Keratinocyte (primary cell): ENCODE data around the gene MPND. TPM values are rescaled to one million over a fixed set of nuclear protein-coding genes. Genes with fewer than 3 reads are reported as not detected.

Experiments used
- DNase-seq: peaks from one replicate; pipeline ENCODE4 v3.0.0-alpha.2; 2011; ENCODE audit warnings: low read depth, missing footprints, low spot score
- FAIRE-seq: peaks from 2 replicates; lab custom pipeline; 2011; peaks lifted over from hg19 to GRCh38; lab: Jason Lieb, UNC
- H2AFZ ChIP-seq: 2 replicates; pipeline ENCODE4 v1.6.0; 2012; ENCODE audit warnings: low read length, control low read depth, inconsistent platforms; ENCODE audit not compliant: control insufficient read depth
- H3K27ac ChIP-seq: 2 replicates; pipeline ENCODE4 v1.5.1; 2011; ENCODE audit warnings: low read length; ENCODE audit not compliant: control insufficient read depth, insufficient read depth
- H3K27me3 ChIP-seq: 3 replicates; pipeline ENCODE4 v1.6.0; 2011; ENCODE audit warnings: low read length; ENCODE audit not compliant: control insufficient read depth, insufficient read depth; ENCODE audit errors: extremely low read depth
- H3K36me3 ChIP-seq, 2 experiments: 2 replicates in 1 of 2; 3 replicates in 1 of 2; pipeline ENCODE4 v1.5.1; 2011; ENCODE audit warnings: low read length in 2 of 2, mild to moderate bottlenecking in 1 of 2; ENCODE audit not compliant: control insufficient read depth in 2 of 2, insufficient read depth in 2 of 2; ENCODE audit errors: extremely low read depth in 1 of 2
- H3K4me1 ChIP-seq: 3 replicates; pipeline ENCODE4 v1.5.1; 2011; ENCODE audit warnings: low read length; ENCODE audit not compliant: control insufficient read depth, insufficient read depth; ENCODE audit errors: extremely low read depth
- H3K4me2 ChIP-seq: 3 replicates; pipeline ENCODE4 v1.6.0; 2011; ENCODE audit warnings: low read depth, low read length; ENCODE audit not compliant: control insufficient read depth, insufficient read depth; ENCODE audit errors: extremely low read depth
- H3K4me3 ChIP-seq, 3 experiments: fragments of 200-600 bp in 1 of 3; sonication (generic) in 1 of 3; 2 replicates in 2 of 3; 3 replicates in 1 of 3; pipeline ENCODE4 v1.5.1; 2011 to 2016; ENCODE audit warnings: low read length in 3 of 3, mild to moderate bottlenecking in 3 of 3, control low read depth in 2 of 3, inconsistent platforms in 1 of 3, low read depth in 1 of 3, mixed read lengths in 1 of 3, mixed run types in 1 of 3, moderate library complexity in 1 of 3; ENCODE audit not compliant: control insufficient read depth in 2 of 3, insufficient read depth in 2 of 3; ENCODE audit errors: extremely low read depth in 1 of 3
- H3K79me2 ChIP-seq: 2 replicates; pipeline ENCODE4 v1.6.0; 2012; ENCODE audit warnings: low read length; ENCODE audit not compliant: control insufficient read depth, insufficient read depth
- H3K9ac ChIP-seq: 3 replicates; pipeline ENCODE4 v1.6.0; 2011; ENCODE audit warnings: low read length; ENCODE audit not compliant: control insufficient read depth, insufficient read depth; ENCODE audit errors: extremely low read depth
- H3K9me1 ChIP-seq: 3 replicates; pipeline ENCODE4 v1.6.0; 2011; ENCODE audit warnings: low read length; ENCODE audit not compliant: control insufficient read depth, insufficient read depth; ENCODE audit errors: extremely low read depth
- H3K9me3 ChIP-seq: 2 replicates; pipeline ENCODE4 v1.5.1; 2012; ENCODE audit warnings: low read depth, low read length; ENCODE audit not compliant: control insufficient read depth
- H4K20me1 ChIP-seq: 3 replicates; pipeline ENCODE4 v1.6.0; 2011; ENCODE audit warnings: low read length; ENCODE audit not compliant: control insufficient read depth, insufficient read depth; ENCODE audit errors: extremely low read depth
- CTCF ChIP-seq, 3 experiments: IDR thresholded peaks in 1 of 3; conservative IDR thresholded peaks in 1 of 3; optimal IDR thresholded peaks in 1 of 3; 2 replicates in 2 of 3; 3 replicates in 1 of 3; pipeline versions ENCODE3 to v1.5.1; 2011; ENCODE audit warnings: low read length in 3 of 3, mild to moderate bottlenecking in 3 of 3, moderate library complexity in 2 of 3, control low read depth in 1 of 3, inconsistent platforms in 1 of 3; ENCODE audit not compliant: insufficient read depth in 2 of 3; ENCODE audit errors: extremely low read depth in 1 of 3
- EZH2 ChIP-seq: IDR thresholded peaks from one replicate; pipeline ENCODE4 v1.6.1; 2012; ENCODE audit warnings: inconsistent platforms, mild to moderate bottlenecking, low read length, moderate library complexity
- dilution Hi-C: fragments of 300-500 bp; cut with MboI; formaldehyde crosslinking; loops from one replicate; pipeline ENCODE4 v1.7.0; 2020; ENCODE audit warnings: low sequenced_read_pairs; ENCODE audit not compliant: extremely low pct_ligation_motif_present
- polyA plus RNA-seq, 5 experiments: library from polyadenylated mRNA; depleted of rRNA in 3 of 5; stranded (reverse) in 3 of 5; stranded (forward) in 1 of 5; unstranded in 1 of 5; fragments of >200 nt; gene quantifications; 1 replicate in 1 of 5; 2 replicates in 3 of 5; 3 replicates in 1 of 5; pipeline versions ENCODE4 v1.2.1 to v1.2.3, GENCODE V29; 2011 to 2012; ENCODE audit warnings: missing spikeins in 2 of 5, low read depth in 1 of 5, low replicate concordance in 1 of 5

Gene MPND
- polyA plus RNA-seq, 1 donor (not counting 4 experiments of a cell fraction or from before 2014, with no cell fraction given): 4.2 TPM

- Histone ChIP-seq H3K36me3 (peaks cover 2 to 9% of the 10 kb centered on the region in 2 experiments), H3K9me1 (no peaks in the 10 kb centered on the region), H3K4me1 (peaks cover 10% of the 10 kb centered on the region), H3K4me3 (no peak overlapping the region), H3K27me3 (no peaks in the 10 kb centered on the region), H3K27ac (no peak overlapping the region), H4K20me1 (no peaks in the 10 kb centered on the region), H3K9me3 (no peaks in the 10 kb centered on the region), H3K79me2 (peaks cover 42% of the 10 kb centered on the region), H3K9ac (no peak overlapping the region), H3K4me2 (no peak overlapping the region), H2AFZ (no peak overlapping the region)
- no peak for DNase-seq
- TF ChIP-seq EZH2 (no peak), CTCF (optimal IDR thresholded peaks at IDR 0.05 in 1 of 3, IDR thresholded peaks at IDR 0.05 in 1 of 3, conservative IDR thresholded peaks at IDR 0.05 in 1 of 3; ENCODE audit: extremely low read depth in 1 of 3, insufficient read depth in 2 of 3, low read length in 3 of 3) (no peak)
- dilution Hi-C loops: no loop called here
- no peak for FAIRE-seq
These were observed 63.3 kb downstream of the MPND start for GRCh38 chr19:4406626-4407025.

GRCh38 chr19:4409123-4409933 lies 66.0 kb downstream of the MPND start:
- dilution Hi-C loops: no loop called here
- no peaks in the 10 kb centered on the region for H3K27me3 ChIP-seq

More at GRCh38 chr19:4409123-4409933, 66.0 kb downstream of the MPND start:
- no peak overlapping the region for H3K9ac ChIP-seq
- TF ChIP-seq EZH2 (no peak), CTCF (optimal IDR thresholded peaks at IDR 0.05 in 1 of 3, IDR thresholded peaks at IDR 0.05 in 1 of 3, conservative IDR thresholded peaks at IDR 0.05 in 1 of 3; ENCODE audit: extremely low read depth in 1 of 3, insufficient read depth in 2 of 3, low read length in 3 of 3) (no peak)
- H3K79me2 ChIP-seq: peaks cover 32% of the 10 kb centered on the region
- no peaks in the 10 kb centered on the region for H3K9me3 ChIP-seq
- no peaks in the 10 kb centered on the region for H3K9me1 ChIP-seq
- H3K4me2 ChIP-seq: no peak overlapping the region
- H4K20me1 ChIP-seq: no peaks in the 10 kb centered on the region
- no peak overlapping the region for H2AFZ ChIP-seq
- FAIRE-seq (no peak), DNase-seq (no peak)
- H3K36me3 ChIP-seq: peaks cover 5 to 17% of the 10 kb centered on the region in 2 experiments
- H3K4me3 ChIP-seq: no peak overlapping the region
- no peak overlapping the region for H3K27ac ChIP-seq
- H3K4me1 ChIP-seq: no peaks in the 10 kb centered on the region

Other genes with a start within 250 kb of the MPND start
- 61.8 to 97.9 TPM (median 89.5 TPM) in 3 replicates for gene MAP2K2, start 219.4 kb upstream of the MPND start, polyA plus RNA-seq
- not detected in 3 replicates for gene CREB3L3, start 189.9 kb upstream of the MPND start, polyA plus RNA-seq
- gene SIRT6, start 161.0 kb upstream of the MPND start, polyA plus RNA-seq: 14.6 to 28.6 TPM (median 17.4 TPM) in 3 replicates
- gene ANKRD24, start 160.9 kb upstream of the MPND start, polyA plus RNA-seq: 0.02 to 0.15 TPM (median 0.07 TPM) in 3 replicates
- 0.05 to 0.21 TPM in 2 of 3 replicates, not detected in the other for gene EBI3, start 114.0 kb upstream of the MPND start, polyA plus RNA-seq
- 10.8 to 17.0 TPM (median 13.7 TPM) in 3 replicates for gene YJU2, start 96.5 kb upstream of the MPND start, polyA plus RNA-seq
- not detected in 3 replicates for gene SHD, start 64.3 kb upstream of the MPND start, polyA plus RNA-seq
- gene TMIGD2, start 41.2 kb upstream of the MPND start, polyA plus RNA-seq: not detected in 3 replicates
- 0.35 to 1.8 TPM (median 0.49 TPM) in 3 replicates for gene FSD1, start 39.0 kb upstream of the MPND start, polyA plus RNA-seq
- 53.8 to 80.5 TPM (median 60.0 TPM) in 3 replicates for gene STAP2, start 4.7 kb upstream of the MPND start, polyA plus RNA-seq
- gene SH3GL1, start 57.0 kb downstream of the MPND start, polyA plus RNA-seq: 47.4 to 61.0 TPM (median 52.7 TPM) in 3 replicates
- 5.2 to 12.5 TPM (median 10.6 TPM) in 3 replicates for gene CHAF1A, start 59.1 kb downstream of the MPND start, polyA plus RNA-seq
- 36.4 to 63.1 TPM (median 48.2 TPM) in 3 replicates for gene UBXN6, start 114.2 kb downstream of the MPND start, polyA plus RNA-seq
- gene HDGFL2, start 128.7 kb downstream of the MPND start, polyA plus RNA-seq: 19.5 to 22.0 TPM (median 21.6 TPM) in 3 replicates
- gene PLIN4, start 174.9 kb downstream of the MPND start, polyA plus RNA-seq: 0.01 TPM in 1 of 3 replicates, not detected in the others
- gene PLIN5, start 191.7 kb downstream of the MPND start, polyA plus RNA-seq: 0.04 TPM in 1 of 3 replicates, not detected in the others
- gene LRG1, start 196.5 kb downstream of the MPND start, polyA plus RNA-seq: 1.2 to 3.5 TPM (median 1.3 TPM) in 3 replicates
- 0.41 to 1.1 TPM (median 1.1 TPM) in 3 replicates for gene SEMA6B, start 216.1 kb downstream of the MPND start, polyA plus RNA-seq